ENCODE data around the gene SIRT7.

The SIRT7 gene

GRCh38 chr17:81904600-81905423, 13.2 kb downstream of the SIRT7 start:
- no peak for DNase-seq

- DNase-seq = no peak
Observed at GRCh38 chr17:81903896-81904599, 13.9 kb downstream of the SIRT7 start.

DNA sequence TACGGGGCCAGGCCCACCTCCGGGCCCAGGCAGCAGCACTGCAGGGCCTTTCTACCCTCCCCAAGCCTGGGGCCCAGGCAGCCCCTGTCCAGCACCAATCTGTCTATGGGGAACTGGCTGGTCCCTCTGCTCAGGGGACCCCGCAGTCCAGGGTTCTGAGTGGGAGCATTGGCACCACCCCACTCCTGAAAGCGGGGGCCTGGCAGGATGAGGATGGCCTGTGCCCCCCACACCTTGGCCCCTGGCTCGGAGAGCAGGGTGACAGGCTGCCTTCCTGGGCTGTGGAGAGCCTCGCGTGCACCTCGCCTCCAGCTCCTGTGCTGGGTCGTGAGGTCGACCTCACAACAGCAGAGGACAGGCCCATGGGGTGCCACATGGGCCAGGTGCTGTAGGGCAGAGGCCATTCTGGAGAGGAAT, 14.6 kb downstream of the SIRT7 start:
- DNase-seq = no peak

GRCh38 chr17:81902653-81903414, 15.1 kb downstream of the SIRT7 start:
- DNase-seq = no peak

- no peak for DNase-seq
Observed at GRCh38 chr17:81902023-81902652, 15.8 kb downstream of the SIRT7 start, which contains the start of gene NPB. Gene NPB (plus strand): TSS chr17:81902238. CDS start chr17:81902278, 40 bp downstream.

DNA sequence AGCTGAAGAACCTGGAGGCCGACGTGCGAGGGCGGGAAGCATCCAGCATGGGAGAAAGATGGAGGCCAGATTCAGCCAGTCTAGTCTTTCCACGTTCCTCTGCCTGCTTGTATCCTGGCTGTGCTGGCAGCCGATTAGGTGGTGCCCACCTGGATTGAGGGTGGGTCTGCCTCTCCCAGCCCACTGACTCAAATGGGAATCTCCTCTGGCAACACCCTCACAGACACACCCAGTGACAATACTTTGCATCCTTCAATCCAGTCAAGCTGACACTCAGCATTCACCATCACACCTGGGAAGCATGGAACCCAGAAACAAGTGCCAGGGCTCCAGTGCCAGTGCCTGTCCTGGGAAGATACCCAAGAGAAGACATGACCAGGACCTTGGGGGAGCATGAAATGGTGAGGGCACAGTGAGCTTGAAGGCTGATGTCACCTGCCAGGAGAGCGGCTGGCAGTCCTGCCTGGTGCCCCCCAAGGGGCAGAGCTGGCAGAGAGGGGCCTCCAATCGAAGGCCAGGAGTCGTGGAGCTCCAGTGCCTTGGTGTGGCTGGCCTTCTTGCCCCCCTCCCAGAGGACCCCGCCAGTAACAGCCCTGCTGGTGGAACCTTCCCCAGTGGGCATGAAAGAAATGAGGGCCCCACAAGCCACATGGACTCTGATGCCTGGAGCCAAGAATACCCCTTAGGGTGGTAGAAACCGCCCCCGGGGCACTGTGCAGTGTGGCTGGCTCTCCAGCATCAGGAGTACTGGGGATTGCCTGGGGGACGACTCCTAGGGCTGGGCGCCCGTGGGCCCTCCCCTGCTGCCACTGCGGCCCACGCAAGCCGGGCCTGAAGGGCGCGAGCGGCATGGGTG, 16.6 kb downstream of the SIRT7 start:
- no peak for DNase-seq

- DNase-seq = no peak
Observed at GRCh38 chr17:81900181-81900820, 17.7 kb downstream of the SIRT7 start.

DNA sequence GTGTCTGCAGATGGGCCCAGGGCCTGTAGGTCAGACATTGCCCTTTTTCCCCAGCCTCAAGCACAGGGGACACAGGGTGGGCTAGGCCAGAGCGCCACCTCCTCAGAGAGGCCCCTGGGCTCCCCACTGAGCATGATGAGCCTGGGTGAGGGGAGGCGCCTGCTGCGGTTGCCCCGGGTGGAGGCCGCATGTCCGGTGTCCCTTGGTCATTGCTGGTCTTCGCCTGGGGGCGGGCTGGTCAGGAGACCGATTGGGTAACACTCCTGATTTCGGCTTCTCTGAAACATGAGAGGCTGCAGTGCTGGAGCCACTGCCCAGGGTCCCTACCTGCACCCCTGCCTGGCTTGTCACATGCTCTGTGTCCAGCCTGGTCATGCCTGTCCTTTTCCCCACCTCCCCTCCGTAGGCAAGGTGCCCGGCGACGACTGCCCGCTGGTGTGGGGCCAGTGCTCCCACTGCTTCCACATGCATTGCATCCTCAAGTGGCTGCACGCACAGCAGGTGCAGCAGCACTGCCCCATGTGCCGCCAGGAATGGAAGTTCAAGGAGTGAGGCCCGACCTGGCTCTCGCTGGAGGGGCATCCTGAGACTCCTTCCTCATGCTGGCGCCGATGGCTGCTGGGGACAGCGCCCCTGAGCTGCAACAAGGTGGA, 18.3 kb downstream of the SIRT7 start:
- DNase-seq = no peak

DNA sequence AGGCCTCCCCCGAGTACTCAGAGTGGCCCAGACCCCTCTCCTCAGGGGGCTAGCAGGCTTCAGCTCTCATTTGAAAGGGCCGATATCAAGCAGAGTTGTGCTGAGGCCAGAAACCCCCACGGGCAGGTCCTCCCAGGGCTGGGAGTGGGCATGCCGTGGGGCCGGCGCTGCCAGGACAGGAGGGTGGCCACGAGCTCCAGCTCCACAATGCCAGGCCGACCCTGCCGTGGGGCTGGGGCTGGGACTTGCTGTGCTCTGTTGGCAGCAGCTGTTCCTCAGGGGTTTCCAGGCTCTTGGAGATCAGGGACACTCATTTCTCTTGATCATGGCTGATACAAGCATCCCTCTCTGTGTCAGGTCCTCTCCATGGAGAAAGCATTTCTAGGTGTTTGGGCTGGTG, 19.1 kb downstream of the SIRT7 start:
- no peak for DNase-seq

DNA sequence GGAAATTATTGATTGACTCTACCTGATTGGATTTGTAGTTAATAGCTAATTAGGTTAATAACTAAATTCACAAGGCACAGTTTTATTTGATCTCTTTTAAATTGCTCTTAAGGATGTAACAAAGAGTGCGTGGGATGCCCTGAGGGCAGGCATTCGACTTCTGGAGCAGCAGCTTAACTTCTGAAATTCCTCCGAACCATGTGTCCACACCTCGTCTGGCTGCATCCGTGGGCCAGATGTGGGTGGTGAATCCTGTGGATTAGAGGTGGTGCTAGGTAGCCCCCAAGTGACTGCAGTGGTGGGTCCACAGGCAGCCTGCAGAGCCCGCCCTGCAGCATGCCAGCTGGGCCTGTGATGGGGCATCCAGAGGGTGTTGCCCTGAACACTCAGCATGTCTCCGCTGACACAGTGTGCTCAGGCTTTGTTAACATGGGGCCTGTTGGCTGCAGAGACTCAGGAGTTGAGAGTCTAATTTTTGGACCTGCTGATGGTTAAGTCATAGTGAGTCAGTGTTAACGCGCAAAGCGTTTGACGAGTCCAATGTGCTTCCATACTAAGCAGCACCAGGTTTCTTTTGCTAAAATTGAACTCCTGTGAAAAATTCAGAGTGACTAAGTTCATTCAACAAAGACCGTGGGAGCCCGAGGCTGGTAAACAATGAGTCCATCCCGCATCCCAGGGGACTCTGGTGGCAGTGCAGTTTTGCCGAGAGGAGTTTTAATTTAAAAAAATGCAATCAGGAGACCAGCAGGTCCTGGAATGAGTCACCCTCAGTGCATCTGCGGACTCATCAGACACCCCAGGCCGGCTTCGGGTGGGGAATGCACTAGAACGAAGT, 19.7 kb downstream of the SIRT7 start:
- no peak for DNase-seq

DNA sequence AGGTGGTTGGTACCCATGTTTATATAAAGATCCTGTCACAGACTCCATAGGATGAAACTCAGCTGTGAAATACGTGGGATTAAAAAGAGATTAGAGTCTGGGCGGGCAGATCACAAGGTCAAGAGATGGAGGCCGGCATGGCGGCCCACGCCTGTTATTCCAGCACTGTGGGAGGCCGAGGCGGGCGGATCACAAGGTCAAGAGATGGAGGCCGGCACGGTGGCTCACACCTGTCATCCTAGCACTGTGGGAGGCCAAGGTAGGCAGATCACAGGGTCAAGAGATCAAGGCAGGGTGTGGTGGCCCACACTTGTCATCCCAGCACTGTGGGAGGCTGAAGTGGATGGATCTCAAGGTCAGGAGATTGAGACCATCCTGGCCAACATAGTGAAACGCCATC, 22.6 kb downstream of the SIRT7 start:
- DNase-seq = no peak

DNA sequence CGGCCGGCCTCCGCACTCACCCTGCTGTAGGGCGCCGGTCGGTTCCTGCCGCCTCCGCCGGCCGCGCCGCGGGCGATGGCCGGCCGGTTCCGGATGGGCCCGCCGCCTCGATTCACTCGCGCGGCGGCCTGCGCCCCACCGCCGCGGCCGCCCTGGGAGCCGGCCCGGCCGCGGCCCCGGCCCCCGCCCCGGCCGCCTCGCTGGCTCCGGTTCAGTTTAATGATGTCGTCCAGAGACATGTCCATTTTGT, 26.7 kb downstream of the SIRT7 start:
- no peak for DNase-seq

DNA sequence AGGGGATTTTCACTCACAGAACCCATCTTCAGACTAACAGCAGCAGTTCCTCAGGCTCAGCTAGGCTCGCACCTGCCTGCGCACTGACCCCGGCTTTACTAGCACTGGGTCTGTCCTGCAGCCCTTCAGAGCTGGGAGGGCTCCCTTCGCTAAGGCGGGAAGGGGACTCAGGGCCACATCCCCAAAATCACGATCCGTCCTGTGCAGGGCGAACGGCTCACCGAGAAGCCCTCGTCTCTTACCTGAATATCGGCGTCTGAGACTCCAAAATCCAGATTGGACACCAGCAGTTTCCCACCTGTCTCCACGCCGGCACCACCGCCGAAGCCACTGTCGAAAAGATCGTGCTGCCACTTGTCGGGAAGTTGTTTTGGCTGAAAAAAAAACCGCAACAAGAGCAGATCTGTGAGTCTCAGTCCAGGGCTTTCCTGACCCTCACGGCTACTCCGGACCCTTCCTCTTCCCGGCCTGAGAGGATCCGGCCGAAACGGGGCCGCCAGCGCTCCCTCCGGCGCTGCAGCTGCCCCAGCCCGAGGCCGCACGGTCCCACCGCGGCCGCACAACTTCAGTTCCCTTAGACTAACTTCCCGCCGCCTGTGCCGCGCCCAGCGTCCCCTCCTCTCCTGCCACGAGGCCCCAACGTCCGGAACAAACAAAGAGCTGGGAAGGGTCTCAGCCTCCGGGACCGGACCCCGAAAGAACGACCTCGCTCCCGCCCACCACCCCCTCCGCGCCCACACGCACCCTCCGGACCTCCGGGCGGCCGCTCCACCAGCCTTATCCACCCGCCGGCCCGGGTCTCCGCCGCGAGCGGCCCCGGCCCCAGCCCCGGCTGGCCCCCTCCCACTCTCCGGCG, 27.3 kb downstream of the SIRT7 start:
- DNase-seq = no peak

DNA sequence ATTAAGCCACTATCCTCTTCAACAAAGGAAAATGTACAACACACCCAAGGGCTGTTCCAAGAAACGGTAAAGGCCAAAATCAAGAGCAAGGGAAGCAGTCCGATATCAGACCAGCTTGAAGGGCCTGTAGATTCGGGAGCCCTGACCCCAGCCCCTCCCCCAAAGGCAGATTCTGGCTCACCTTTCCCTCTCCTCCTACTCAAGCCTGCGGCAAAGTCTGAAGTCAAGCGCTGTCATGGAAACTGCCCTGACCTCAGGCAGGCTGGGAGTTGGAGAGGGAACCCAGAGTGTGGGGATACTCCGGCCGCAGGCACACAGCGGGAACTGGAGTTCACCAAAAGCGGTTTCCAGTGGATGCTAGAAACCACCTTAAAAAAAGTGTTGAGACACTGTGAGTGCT, 28.4 kb downstream of the SIRT7 start:
- DNase-seq = no peak

- DNase-seq = no peak
Observed at GRCh38 chr17:81888988-81889595, 28.9 kb downstream of the SIRT7 start.

DNA sequence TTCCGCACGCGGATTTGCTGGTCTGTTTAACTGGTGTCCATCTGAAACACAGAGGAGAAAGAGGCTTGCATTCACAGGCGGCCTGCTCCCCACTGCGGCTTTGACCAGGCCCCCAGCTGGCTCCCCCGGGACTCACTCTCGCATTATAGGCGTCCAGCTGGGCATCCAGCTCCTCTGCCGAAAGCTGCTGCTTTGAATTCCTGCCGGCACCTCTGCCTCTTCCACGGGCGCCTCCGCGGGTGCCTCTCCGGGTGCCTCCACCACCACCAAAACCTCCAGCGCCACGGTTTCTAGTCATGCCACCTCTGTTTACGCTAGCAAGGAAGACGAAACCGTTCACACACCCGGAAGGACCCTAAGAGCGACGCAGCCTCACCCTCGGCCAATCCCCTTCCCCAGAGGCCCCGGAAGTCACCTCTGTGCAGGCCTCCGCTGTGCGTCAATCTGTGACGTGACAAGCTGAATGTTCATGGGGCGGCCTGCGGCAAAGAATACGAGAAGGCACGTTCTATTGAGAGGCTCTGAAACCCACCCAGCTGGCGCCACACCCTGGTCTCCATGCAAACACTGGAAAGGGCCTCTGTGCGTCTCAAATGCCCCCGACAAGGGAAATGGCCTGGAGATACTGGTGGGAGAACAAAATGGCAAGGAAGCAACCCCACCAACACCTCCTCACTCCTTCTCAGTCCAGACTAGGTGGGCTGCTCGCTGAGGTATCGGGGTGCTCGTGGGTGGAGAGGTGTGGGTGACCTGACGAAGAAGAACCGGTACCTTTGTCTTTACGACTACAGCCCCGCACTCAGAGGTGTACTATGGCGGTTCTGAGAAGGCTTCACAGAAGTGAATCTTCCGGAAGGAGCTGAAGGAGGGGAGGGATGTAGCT, 29.6 kb downstream of the SIRT7 start:
- DNase-seq = no peak

DNA sequence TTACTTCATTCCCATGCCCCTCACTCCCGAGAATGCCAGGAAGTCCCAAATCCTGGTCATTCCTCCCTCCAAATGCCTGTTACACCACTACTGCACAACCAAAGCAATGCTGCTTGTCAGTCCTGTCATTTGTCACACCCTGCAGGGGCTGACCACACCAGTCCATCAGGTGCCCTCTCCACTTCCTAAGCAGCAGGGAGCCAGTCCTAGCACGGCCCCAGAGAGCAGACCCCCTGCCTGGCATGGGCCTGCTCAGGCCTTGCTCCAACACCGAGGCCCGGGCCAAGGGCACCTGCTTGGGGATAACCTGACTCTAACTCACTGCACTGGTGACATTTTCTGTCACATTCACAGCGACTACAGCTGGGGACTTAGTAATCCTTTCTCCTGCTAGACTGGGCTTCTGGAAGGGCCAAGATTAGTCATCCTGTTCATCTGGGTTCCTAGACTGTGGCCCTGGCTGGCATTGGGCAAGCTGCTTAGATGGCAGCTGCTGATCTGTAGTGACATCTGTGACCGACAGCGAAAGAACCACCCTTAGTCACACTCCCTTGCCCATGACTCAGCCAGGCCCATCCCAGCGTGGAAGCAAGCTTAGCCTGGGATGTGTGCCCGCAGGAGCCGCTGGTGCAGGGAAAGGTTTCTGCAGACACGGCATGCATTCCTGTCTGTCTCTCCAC, 32.0 kb downstream of the SIRT7 start:
- no peak for DNase-seq
